ENCODE data around the gene ZNF197. TPM values are rescaled to one million over a fixed set of nuclear protein-coding genes. Genes with fewer than 3 reads are reported as not detected.

Gene ZNF197
- total RNA-seq, 1 experiment from 2014 or later = 7.0 TPM

DNA sequence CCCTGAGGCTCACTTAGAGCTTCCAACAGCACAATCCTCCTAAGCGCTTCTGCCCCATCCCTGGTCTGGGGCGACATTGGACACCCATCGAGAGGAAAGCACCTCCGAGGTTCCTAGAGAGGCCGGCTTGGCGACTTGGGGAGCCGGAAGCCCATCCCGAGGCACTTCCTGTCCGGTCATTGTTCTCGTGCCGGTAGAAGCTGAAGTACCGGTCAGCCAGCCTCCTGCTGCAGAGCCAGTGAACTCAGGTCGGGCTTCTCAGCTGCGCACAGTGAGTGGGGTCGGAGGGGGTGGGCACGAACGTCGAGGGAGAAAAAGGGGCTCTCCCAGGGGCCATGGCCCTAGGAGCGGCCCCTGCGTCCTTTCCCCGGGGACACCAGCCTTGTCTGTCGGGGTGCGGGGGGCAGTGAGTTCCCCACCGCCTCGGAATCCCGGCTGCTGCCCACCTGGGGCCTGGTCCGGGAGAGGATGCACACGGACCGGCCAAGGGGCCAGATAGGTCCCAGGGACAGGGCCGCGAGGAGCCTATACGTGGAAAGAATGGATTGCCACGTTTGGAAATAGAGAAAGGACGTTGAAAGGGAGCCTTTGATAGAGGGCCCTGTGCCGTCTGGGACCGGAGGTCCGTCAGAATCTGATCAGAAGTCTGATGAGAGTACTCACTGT, 23.9 kb downstream of the ZNF197 start, which contains the start of gene ZNF35:
ZNF35 (plus strand) TSS at position 169 of the 666 bp plus-strand sequence. CDS start 2,336 bp downstream, outside the sequence.
- H3K4me3 ChIP-seq (ENCODE audit: low read depth in 2 of 2, low read length in 2 of 2) = peak within 1 kb of the TSS; percentile 59 to 89
- peak; percentile 99 for ATAC-seq
- H3K27me3 ChIP-seq (ENCODE audit: control insufficient read depth, insufficient read depth, low read length) = no peaks in the 10 kb centered on the region
- peak within 1 kb of the TSS; percentile 88 for H3K27ac ChIP-seq (ENCODE audit: low read length)
- H3K9me3 ChIP-seq (ENCODE audit: control insufficient read depth, insufficient read depth, low read depth, low read length) = peaks cover 37% of the 10 kb centered on the region
- POLR2A ChIA-PET = interaction anchor here (0.6 kb wide), 1 partner anchor 114 kb away, joined by 20 read pairs; no protein-coding TSS in a partner anchor
- peak; percentile 46 for DNase-seq (ENCODE audit: low read depth, low spot score)
- TF ChIP-seq, protein P1, sequence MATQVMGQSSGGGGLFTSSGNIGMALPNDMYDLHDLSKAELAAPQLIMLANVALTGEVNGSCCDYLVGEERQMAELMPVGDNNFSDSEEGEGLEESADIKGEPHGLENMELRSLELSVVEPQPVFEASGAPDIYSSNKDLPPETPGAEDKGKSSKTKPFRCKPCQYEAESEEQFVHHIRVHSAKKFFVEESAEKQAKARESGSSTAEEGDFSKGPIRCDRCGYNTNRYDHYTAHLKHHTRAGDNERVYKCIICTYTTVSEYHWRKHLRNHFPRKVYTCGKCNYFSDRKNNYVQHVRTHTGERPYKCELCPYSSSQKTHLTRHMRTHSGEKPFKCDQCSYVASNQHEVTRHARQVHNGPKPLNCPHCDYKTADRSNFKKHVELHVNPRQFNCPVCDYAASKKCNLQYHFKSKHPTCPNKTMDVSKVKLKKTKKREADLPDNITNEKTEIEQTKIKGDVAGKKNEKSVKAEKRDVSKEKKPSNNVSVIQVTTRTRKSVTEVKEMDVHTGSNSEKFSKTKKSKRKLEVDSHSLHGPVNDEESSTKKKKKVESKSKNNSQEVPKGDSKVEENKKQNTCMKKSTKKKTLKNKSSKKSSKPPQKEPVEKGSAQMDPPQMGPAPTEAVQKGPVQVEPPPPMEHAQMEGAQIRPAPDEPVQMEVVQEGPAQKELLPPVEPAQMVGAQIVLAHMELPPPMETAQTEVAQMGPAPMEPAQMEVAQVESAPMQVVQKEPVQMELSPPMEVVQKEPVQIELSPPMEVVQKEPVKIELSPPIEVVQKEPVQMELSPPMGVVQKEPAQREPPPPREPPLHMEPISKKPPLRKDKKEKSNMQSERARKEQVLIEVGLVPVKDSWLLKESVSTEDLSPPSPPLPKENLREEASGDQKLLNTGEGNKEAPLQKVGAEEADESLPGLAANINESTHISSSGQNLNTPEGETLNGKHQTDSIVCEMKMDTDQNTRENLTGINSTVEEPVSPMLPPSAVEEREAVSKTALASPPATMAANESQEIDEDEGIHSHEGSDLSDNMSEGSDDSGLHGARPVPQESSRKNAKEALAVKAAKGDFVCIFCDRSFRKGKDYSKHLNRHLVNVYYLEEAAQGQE (IDR thresholded peaks at IDR 0.05; ENCODE audit: insufficient read depth in 1 of 2, low read depth in 2 of 2, low read length in 1 of 2) = no peak
- TF ChIP-seq SIN3A (IDR thresholded peaks at IDR 0.05; ENCODE audit: borderline replicate concordance, insufficient read depth, low read depth, low read length) (0 out of 2 replicates have a peak, but pooled peaks have one; percentile 35), TCF7L2 (IDR thresholded peaks at IDR 0.05; ENCODE audit: low read depth, low read length) (no peak), POLR2AphosphoS5 (IDR thresholded peaks at IDR 0.05; ENCODE audit: low read depth, low read length) (peak; percentile 63)
- TF ChIP-seq, protein P2, sequence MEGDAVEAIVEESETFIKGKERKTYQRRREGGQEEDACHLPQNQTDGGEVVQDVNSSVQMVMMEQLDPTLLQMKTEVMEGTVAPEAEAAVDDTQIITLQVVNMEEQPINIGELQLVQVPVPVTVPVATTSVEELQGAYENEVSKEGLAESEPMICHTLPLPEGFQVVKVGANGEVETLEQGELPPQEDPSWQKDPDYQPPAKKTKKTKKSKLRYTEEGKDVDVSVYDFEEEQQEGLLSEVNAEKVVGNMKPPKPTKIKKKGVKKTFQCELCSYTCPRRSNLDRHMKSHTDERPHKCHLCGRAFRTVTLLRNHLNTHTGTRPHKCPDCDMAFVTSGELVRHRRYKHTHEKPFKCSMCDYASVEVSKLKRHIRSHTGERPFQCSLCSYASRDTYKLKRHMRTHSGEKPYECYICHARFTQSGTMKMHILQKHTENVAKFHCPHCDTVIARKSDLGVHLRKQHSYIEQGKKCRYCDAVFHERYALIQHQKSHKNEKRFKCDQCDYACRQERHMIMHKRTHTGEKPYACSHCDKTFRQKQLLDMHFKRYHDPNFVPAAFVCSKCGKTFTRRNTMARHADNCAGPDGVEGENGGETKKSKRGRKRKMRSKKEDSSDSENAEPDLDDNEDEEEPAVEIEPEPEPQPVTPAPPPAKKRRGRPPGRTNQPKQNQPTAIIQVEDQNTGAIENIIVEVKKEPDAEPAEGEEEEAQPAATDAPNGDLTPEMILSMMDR (IDR thresholded peaks at IDR 0.05) = no peak
- in situ Hi-C loops (cut with HindIII; ENCODE audit: low pct_unique_long_range_greater_than_20kb, low sequenced_read_pairs) (no loop called here), intact Hi-C loops (cut with micrococcal nuclease; ENCODE audit: unreplicated experiment) (no loop called here)
- BruUV-seq (replicated peaks) = TSS peak; percentile 51
- CTCF ChIA-PET = no interaction called here
- peaks cover 9% of the 10 kb centered on the region for H3K36me3 ChIP-seq (ENCODE audit: control insufficient read depth, insufficient read depth, low read length)
- no peaks in the 10 kb centered on the region for H3K4me1 ChIP-seq (ENCODE audit: control insufficient read depth, insufficient read depth, low read length)

DNA sequence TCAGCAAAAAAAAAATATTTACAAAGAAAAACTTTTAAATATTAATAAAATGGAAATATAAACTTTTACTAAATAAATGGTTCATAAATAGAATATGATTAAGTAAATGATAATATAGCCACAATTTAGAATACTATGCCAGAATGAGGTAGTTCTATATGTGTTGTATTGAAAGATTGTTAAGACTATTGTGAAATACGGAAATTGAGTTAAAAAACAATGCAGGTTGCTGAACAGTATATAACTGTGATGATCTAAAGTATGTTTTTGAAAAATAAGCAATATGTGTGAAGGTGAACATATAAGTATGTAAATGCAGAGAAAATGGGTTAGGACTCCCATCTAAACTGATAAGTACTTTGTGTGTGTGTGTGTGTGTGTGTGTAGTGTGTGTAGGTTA, 24.9 kb downstream of the ZNF197 start:
- peaks cover 39% of the 10 kb centered on the region for H3K9me3 ChIP-seq (ENCODE audit: control insufficient read depth, insufficient read depth, low read depth, low read length)
- H3K4me3 ChIP-seq (ENCODE audit: low read depth in 2 of 2, low read length in 2 of 2) = peak overlapping the region in 1 of 2 experiments; percentile 89; a peak in 1 of 4 replicates
- H3K4me1 ChIP-seq (ENCODE audit: control insufficient read depth, insufficient read depth, low read length) = no peaks in the 10 kb centered on the region
- ATAC-seq = no peak
- TF ChIP-seq POLR2AphosphoS5 (IDR thresholded peaks at IDR 0.05; ENCODE audit: low read depth, low read length) (no peak), SIN3A (IDR thresholded peaks at IDR 0.05; ENCODE audit: borderline replicate concordance, insufficient read depth, low read depth, low read length) (no peak), TCF7L2 (IDR thresholded peaks at IDR 0.05; ENCODE audit: low read depth, low read length) (no peak)
- TF ChIP-seq, protein P1 (IDR thresholded peaks at IDR 0.05; ENCODE audit: insufficient read depth in 1 of 2, low read depth in 2 of 2, low read length in 1 of 2) = no peak
- TF ChIP-seq, protein P2 (IDR thresholded peaks at IDR 0.05) = no peak
- H3K27ac ChIP-seq (ENCODE audit: low read length) = no peak overlapping the region
- CTCF ChIA-PET = no interaction called here
- POLR2A ChIA-PET = no interaction called here
- intact Hi-C loops (cut with micrococcal nuclease; ENCODE audit: unreplicated experiment) = no loop called here
- H3K36me3 ChIP-seq (ENCODE audit: control insufficient read depth, insufficient read depth, low read length) = peaks cover 17% of the 10 kb centered on the region
- H3K27me3 ChIP-seq (ENCODE audit: control insufficient read depth, insufficient read depth, low read length) = no peaks in the 10 kb centered on the region
- no TSS peak for BruUV-seq (replicated peaks)
- no peak for DNase-seq (ENCODE audit: low read depth, low spot score)
- in situ Hi-C loops (cut with HindIII; ENCODE audit: low pct_unique_long_range_greater_than_20kb, low sequenced_read_pairs) = no loop called here
